ENCODE measurements around the gene PPIL6. TPM values are rescaled to one million over a fixed set of nuclear protein-coding genes. Genes with fewer than 3 reads are reported as not detected.
"Not testable (repeated sequence)": the region's sequence is repeated elsewhere in the genome, so short reads cannot be mapped to it uniquely, and the experiment has no call there.

Gene PPIL6
- total RNA-seq, 2 experiments from 2014 or later = 0.09 TPM; not detected in 1

GRCh38 chr6:109466212-109466923, 25.9 kb upstream of the PPIL6 start:
- intact Hi-C loops (cut with DNase I, micrococcal nuclease) = no loop called here
- Mint-ChIP-seq H3K27ac (peak overlapping the region; percentile 33), H3K4me1 (peaks cover 44% of the 10 kb centered on the region), H3K4me3 (no peak overlapping the region), H3K36me3 (ENCODE audit: low read depth) (peaks cover 68% of the 10 kb centered on the region), H3K9me3 (ENCODE audit: low read depth) (peaks cover 5% of the 10 kb centered on the region), H3K27me3 (no peaks in the 10 kb centered on the region)
- ATAC-seq (no peak), DNase-seq (no peak)
- ChIA-PET POLR2A (no interaction called here), CTCF (interaction anchor here (0.6 to 1.1 kb wide), 3 partner anchors 9 to 103 kb away, joined by 3 to 4 read pairs (median 3); no protein-coding TSS in a partner anchor)

- Mint-ChIP-seq H3K4me3 (no peak overlapping the region), H3K4me1 (peaks cover 45% of the 10 kb centered on the region), H3K9me3 (ENCODE audit: low read depth) (peaks cover 5% of the 10 kb centered on the region), H3K27ac (peak overlapping the region; percentile 45), H3K27me3 (no peaks in the 10 kb centered on the region), H3K36me3 (ENCODE audit: low read depth) (peaks cover 70% of the 10 kb centered on the region)
- no peak for ATAC-seq
- POLR2A ChIA-PET = no interaction called here
- intact Hi-C loops (cut with DNase I, micrococcal nuclease) = no loop called here
- CTCF ChIA-PET = interaction anchor here (0.5 to 1.1 kb wide), 4 partner anchors 9 to 102 kb away, joined by 3 to 4 read pairs (median 4); no protein-coding TSS in a partner anchor
- no peak for DNase-seq
Measured at GRCh38 chr6:109465772-109466171, 25.3 kb upstream of the PPIL6 start.

- peaks cover 63% of the 10 kb centered on the region for H3K4me1 Mint-ChIP-seq
- CTCF ChIA-PET = interaction anchor here (1.1 kb wide), 1 partner anchor 23 kb away, joined by 3 read pairs; no protein-coding TSS in a partner anchor
- H3K27me3 Mint-ChIP-seq = no peaks in the 10 kb centered on the region
- H3K9me3 Mint-ChIP-seq (ENCODE audit: low read depth) = peaks cover 5% of the 10 kb centered on the region
- no peak for DNase-seq
- peak overlapping the region; percentile 72 for H3K27ac Mint-ChIP-seq
- H3K4me3 Mint-ChIP-seq = no peak overlapping the region
- intact Hi-C loops (cut with DNase I, micrococcal nuclease) = no loop called here
- ATAC-seq = no peak
- H3K36me3 Mint-ChIP-seq (ENCODE audit: low read depth) = peaks cover 52% of the 10 kb centered on the region
- POLR2A ChIA-PET = no interaction called here
Measured at GRCh38 chr6:109461733-109462526, 21.5 kb upstream of the PPIL6 start.

- intact Hi-C loops (cut with DNase I, micrococcal nuclease); DNase-seq; H3K9me3 Mint-ChIP-seq (ENCODE audit: low read depth); POLR2A ChIA-PET; ATAC-seq; H3K4me3 Mint-ChIP-seq; H3K27me3 Mint-ChIP-seq; H3K27ac Mint-ChIP-seq: not testable (repeated sequence)
- CTCF ChIA-PET = interaction anchor here (1.1 to 1.5 kb wide), 2 partner anchors 22 to 25 kb away, joined by 3 to 4 read pairs; no protein-coding TSS in a partner anchor
- Mint-ChIP-seq H3K36me3 (ENCODE audit: low read depth) (peaks cover 53% of the 10 kb centered on the region), H3K4me1 (peaks cover 71% of the 10 kb centered on the region)
Measured at GRCh38 chr6:109461205-109461604, 20.8 kb upstream of the PPIL6 start.

GRCh38 chr6:109460161-109460829, 19.9 kb upstream of the PPIL6 start:
- ChIA-PET POLR2A (interaction anchor here (0.6 to 1.2 kb wide), 2 partner anchors 15 to 18 kb away, joined by 3 to 5 read pairs; no protein-coding TSS in a partner anchor), CTCF (interaction anchor here (0.7 to 1.5 kb wide), 4 partner anchors 19 to 152 kb away, joined by 3 to 4 read pairs (median 3); partner anchors contain the start of genes PPIL6 and SMPD2)
- Mint-ChIP-seq H3K27ac (no peak overlapping the region), H3K36me3 (ENCODE audit: low read depth) (peaks cover 45% of the 10 kb centered on the region), H3K4me3 (no peak overlapping the region), H3K4me1 (peaks cover 63% of the 10 kb centered on the region), H3K27me3 (no peaks in the 10 kb centered on the region), H3K9me3 (ENCODE audit: low read depth) (peaks cover 5% of the 10 kb centered on the region)
- ATAC-seq (no peak), DNase-seq (no peak)
- intact Hi-C loops (cut with DNase I, micrococcal nuclease) = no loop called here

- intact Hi-C loops (cut with DNase I, micrococcal nuclease) = loop anchor here (1.0 to 2.0 kb wide), 3 partner anchors 14 to 77 kb away; partner anchors contain the start of gene CD164 (in 1 of the 2)
- Mint-ChIP-seq H3K4me1 (peaks cover 64% of the 10 kb centered on the region), H3K36me3 (ENCODE audit: low read depth) (peaks cover 37% of the 10 kb centered on the region), H3K9me3 (ENCODE audit: low read depth) (peaks cover 5% of the 10 kb centered on the region), H3K27ac (peak overlapping the region; percentile 79), H3K4me3 (no peak overlapping the region), H3K27me3 (no peaks in the 10 kb centered on the region)
- ATAC-seq (peak; percentile 76), DNase-seq (peak; percentile 67)
- ChIA-PET POLR2A (interaction anchor here (0.6 to 1.2 kb wide), 5 partner anchors 17 to 85 kb away, joined by 3 to 6 read pairs (median 3); no protein-coding TSS in a partner anchor), CTCF (interaction anchor here (0.6 to 2.4 kb wide), 6 partner anchors 14 to 766 kb away, joined by 3 to 10 read pairs (median 4); no protein-coding TSS in a partner anchor)
Measured at GRCh38 chr6:109458774-109459531, 18.5 kb upstream of the PPIL6 start.

GRCh38 chr6:109457562-109457996, 17.2 kb upstream of the PPIL6 start:
- peak overlapping the region; percentile 42 for H3K27ac Mint-ChIP-seq
- ATAC-seq (no peak), DNase-seq (no peak)
- ChIA-PET CTCF (interaction anchor here (1.0 to 2.4 kb wide), 4 partner anchors 8 to 270 kb away, joined by 3 to 10 read pairs (median 6); partner anchors contain the start of genes PPIL6 and SMPD2), POLR2A (interaction anchor here (0.9 to 1.0 kb wide), 3 partner anchors 13 to 270 kb away, joined by 3 to 4 read pairs (median 4); no protein-coding TSS in a partner anchor)
- H3K9me3 Mint-ChIP-seq (ENCODE audit: low read depth) = peaks cover 5% of the 10 kb centered on the region
- peaks cover 69% of the 10 kb centered on the region for H3K4me1 Mint-ChIP-seq
- peaks cover 28% of the 10 kb centered on the region for H3K36me3 Mint-ChIP-seq (ENCODE audit: low read depth)
- H3K4me3 Mint-ChIP-seq = no peak overlapping the region
- intact Hi-C loops (cut with DNase I, micrococcal nuclease) = no loop called here
- H3K27me3 Mint-ChIP-seq = no peaks in the 10 kb centered on the region

GRCh38 chr6:109456710-109457561, 16.5 kb upstream of the PPIL6 start:
- CTCF ChIA-PET = interaction anchor here (0.7 to 1.5 kb wide), 7 partner anchors 9 to 1419 kb away, joined by 3 to 7 read pairs (median 3); partner anchors contain the start of genes PPIL6 and SMPD2
- POLR2A ChIA-PET = interaction anchor here (0.9 to 1.0 kb wide), 3 partner anchors 12 to 269 kb away, joined by 3 to 4 read pairs (median 4); no protein-coding TSS in a partner anchor
- Mint-ChIP-seq H3K9me3 (ENCODE audit: low read depth) (peaks cover 2% of the 10 kb centered on the region), H3K27me3 (no peaks in the 10 kb centered on the region), H3K27ac (no peak overlapping the region), H3K4me3 (peak overlapping the region; percentile 28), H3K36me3 (ENCODE audit: low read depth) (peaks cover 22% of the 10 kb centered on the region), H3K4me1 (peaks cover 63% of the 10 kb centered on the region)
- ATAC-seq (no peak), DNase-seq (no peak)
- intact Hi-C loops (cut with DNase I, micrococcal nuclease) = no loop called here

- intact Hi-C loops (cut with DNase I, micrococcal nuclease) = no loop called here
- ChIA-PET POLR2A (interaction anchor here (1.3 kb wide), 1 partner anchor 26 kb away, joined by 9 read pairs; no protein-coding TSS in a partner anchor), CTCF (interaction anchor here (0.7 to 1.5 kb wide), 4 partner anchors 15 to 1420 kb away, joined by 3 to 7 read pairs (median 4); partner anchors contain the start of genes PPIL6 and SMPD2)
- Mint-ChIP-seq H3K27ac (no peak overlapping the region), H3K9me3 (ENCODE audit: low read depth) (no peaks in the 10 kb centered on the region), H3K4me1 (peaks cover 60% of the 10 kb centered on the region), H3K27me3 (no peaks in the 10 kb centered on the region), H3K36me3 (ENCODE audit: low read depth) (peaks cover 16% of the 10 kb centered on the region), H3K4me3 (peak overlapping the region; percentile 87)
- DNase-seq = no peak
- ATAC-seq = no peak
Measured at GRCh38 chr6:109456111-109456583, 15.7 kb upstream of the PPIL6 start.
